ENCODE results near the gene PARD3. TPM values are rescaled to one million over a fixed set of nuclear protein-coding genes. Genes with fewer than 3 reads are reported as not detected.

The PARD3 gene
- total RNA-seq, 1 experiment from 2014 or later: 51.8 TPM

- TF ChIP-seq E2F1 (CRISPR knock-in tag; IDR thresholded peaks at IDR 0.05) (no peak), AFF4 (CRISPR knock-in tag; IDR thresholded peaks at IDR 0.05; ENCODE audit: borderline replicate concordance) (no peak), HMGXB4 (CRISPR knock-in tag; IDR thresholded peaks at IDR 0.05) (no peak), EMX1 (CRISPR knock-in tag; IDR thresholded peaks at IDR 0.05) (no peak), ZNF121 (CRISPR knock-in tag; IDR thresholded peaks at IDR 0.05) (no peak), PREB (CRISPR knock-in tag; IDR thresholded peaks at IDR 0.05; ENCODE audit: borderline replicate concordance) (no peak), ESRRA (CRISPR knock-in tag; IDR thresholded peaks at IDR 0.05; ENCODE audit: borderline replicate concordance) (no peak), ZSCAN18 (CRISPR knock-in tag; IDR thresholded peaks at IDR 0.05) (no peak), CBFB (CRISPR knock-in tag; IDR thresholded peaks at IDR 0.05; ENCODE audit: low read depth) (no peak)
Measured at GRCh38 chr10:34348917-34349485, 466.1 kb downstream of the PARD3 start (continued).

- H3K36me3 Mint-ChIP-seq: peaks cover 24% of the 10 kb centered on the region
- CTCF ChIA-PET: no interaction called here
- ATAC-seq (no peak), DNase-seq (ENCODE audit: low spot score) (no peak)
- no peaks in the 10 kb centered on the region for H3K9me3 Mint-ChIP-seq
- H3K4me3 Mint-ChIP-seq: no peak overlapping the region
- no peak overlapping the region for H3K27ac Mint-ChIP-seq
- H3K4me1 Mint-ChIP-seq: peaks cover 20% of the 10 kb centered on the region
- no peaks in the 10 kb centered on the region for H3K27me3 Mint-ChIP-seq (ENCODE audit: low read depth)
- POLR2A ChIA-PET: no interaction called here
- TF ChIP-seq USF1 (CRISPR knock-in tag; IDR thresholded peaks at IDR 0.05): no peak
- TF ChIP-seq CTCF (IDR thresholded peaks at IDR 0.05): no peak
- no peak for TF ChIP-seq NFATC4 (CRISPR knock-in tag; IDR thresholded peaks at IDR 0.05)
- no peak for TF ChIP-seq FOXP4 (CRISPR knock-in tag; IDR thresholded peaks at IDR 0.05)
- no peak for TF ChIP-seq E2F1 (CRISPR knock-in tag; IDR thresholded peaks at IDR 0.05)
- TF ChIP-seq GABPB1 (CRISPR knock-in tag; IDR thresholded peaks at IDR 0.05): no peak
- no peak for TF ChIP-seq KAT7 (CRISPR knock-in tag; IDR thresholded peaks at IDR 0.05; ENCODE audit: borderline replicate concordance)
- TF ChIP-seq NR1H2 (CRISPR knock-in tag; IDR thresholded peaks at IDR 0.05): no peak
- TF ChIP-seq E2F5 (CRISPR knock-in tag; IDR thresholded peaks at IDR 0.05): no peak
- TF ChIP-seq OVOL2 (CRISPR knock-in tag; IDR thresholded peaks at IDR 0.05; ENCODE audit: borderline replicate concordance): no peak
Measured at GRCh38 chr10:34348021-34348420, 467.1 kb downstream of the PARD3 start.
